CD4-positive, alpha-beta T cell treated with Interleukin-4 for 4 hours (primary cell): ENCODE results near the gene PCDH9.

Source experiments
- DNase-seq: peaks from one replicate; pipeline ENCODE4 v3.0.0-alpha.2; 2020

The PCDH9 gene

GRCh38 chr13:66354879-66355751 lies 875.0 kb downstream of the PCDH9 start:
- DNase-seq, result no peak

GRCh38 chr13:66353664-66354063 lies 876.5 kb downstream of the PCDH9 start:
- no peak for DNase-seq

GRCh38 chr13:66349966-66350365 lies 880.2 kb downstream of the PCDH9 start:
- DNase-seq, result no peak

- no peak for DNase-seq
These were observed 881.1 kb downstream of the PCDH9 start for GRCh38 chr13:66348745-66349690.

- no peak for DNase-seq
These were observed 882.5 kb downstream of the PCDH9 start for GRCh38 chr13:66347486-66348117.

- DNase-seq, result no peak
These were observed 884.2 kb downstream of the PCDH9 start for GRCh38 chr13:66345971-66346370.

- no peak for DNase-seq
These were observed 884.7 kb downstream of the PCDH9 start for GRCh38 chr13:66345518-66345810.

- no peak for DNase-seq
These were observed 885.2 kb downstream of the PCDH9 start for GRCh38 chr13:66344805-66345517.

- no peak for DNase-seq
These were observed 886.8 kb downstream of the PCDH9 start for GRCh38 chr13:66343224-66343828.

- no peak for DNase-seq
These were observed 888.3 kb downstream of the PCDH9 start for GRCh38 chr13:66341635-66342377.

- no peak for DNase-seq
These were observed 890.9 kb downstream of the PCDH9 start for GRCh38 chr13:66339214-66339613.

- DNase-seq, result no peak
These were observed 891.6 kb downstream of the PCDH9 start for GRCh38 chr13:66338542-66338941.

- no peak for DNase-seq
These were observed 894.5 kb downstream of the PCDH9 start for GRCh38 chr13:66335626-66336025.

- no peak for DNase-seq
These were observed 900.1 kb downstream of the PCDH9 start for GRCh38 chr13:66329988-66330451.

- no peak for DNase-seq
These were observed 901.7 kb downstream of the PCDH9 start for GRCh38 chr13:66328476-66328875.

- DNase-seq, result no peak
These were observed 906.3 kb downstream of the PCDH9 start for GRCh38 chr13:66323745-66324347.

- no peak for DNase-seq
These were observed 907.2 kb downstream of the PCDH9 start for GRCh38 chr13:66322936-66323335.

GRCh38 chr13:66322193-66322740 lies 907.9 kb downstream of the PCDH9 start:
- no peak for DNase-seq

GRCh38 chr13:66314911-66315310 lies 915.2 kb downstream of the PCDH9 start:
- no peak for DNase-seq

- DNase-seq, result no peak
These were observed 916.7 kb downstream of the PCDH9 start for GRCh38 chr13:66313413-66313812.
